IMR-90 (cell line): ENCODE measurements around the gene UACA. TPM values are rescaled to one million over a fixed set of nuclear protein-coding genes. Genes with fewer than 3 reads are reported as not detected.

Experiments used
- ATAC-seq: fragments of 200-7000 bp; cut with Tn5 transposase; 2 replicates; pipeline ENCODE4 v1.9.1; 2020; ENCODE audit warnings: low read depth, mild to moderate bottlenecking, moderate library complexity
- BruUV-seq: library from RNA; stranded (reverse); fragments of 400-500 nt; replicated peaks from 2 replicates; lab custom pipeline; 2021; lab: Mats Ljungman, UMichigan
- CTCF ChIA-PET: fragments of 300-600 bp; formaldehyde crosslinking; extraction: SDS; loops from one replicate; lab custom pipeline; 2021; ENCODE audit warnings: antibody characterized with exemption; lab: Yijun Ruan, JAX
- POLR2A ChIA-PET: fragments of 300-600 bp; sonication (Branson Sonifier 250); formaldehyde crosslinking; loops from one replicate; lab custom pipeline; 2022; ENCODE audit warnings: antibody characterized with exemption; ENCODE audit not compliant: unreplicated experiment; lab: Charles Lee
- DNase-seq: peaks from one replicate; pipeline ENCODE4 v3.0.0; 2013
- H2AFZ ChIP-seq: replicated peaks from 2 replicates; pipeline ENCODE3; 2013; ENCODE audit warnings: low read length, mild to moderate bottlenecking; ENCODE audit not compliant: poor library complexity
- H2AK5ac ChIP-seq: 2 replicates; pipeline ENCODE4 v1.6.1; 2013; ENCODE audit warnings: low read depth, low read length, inconsistent platforms
- H2AK9ac ChIP-seq: replicated peaks from 2 replicates; pipeline ENCODE3; 2013; ENCODE audit warnings: mild to moderate bottlenecking, low read depth, low read length, moderate library complexity; ENCODE audit not compliant: poor library complexity
- H2BK120ac ChIP-seq: 2 replicates; pipeline ENCODE4 v1.6.1; 2013; ENCODE audit warnings: low read depth, low read length, inconsistent platforms
- H2BK15ac ChIP-seq: 3 replicates; pipeline ENCODE4 v1.6.1; 2013; ENCODE audit warnings: low read depth, low read length, inconsistent platforms
- H2BK20ac ChIP-seq: 2 replicates; pipeline ENCODE4 v1.6.1; 2013; ENCODE audit warnings: low read depth, mild to moderate bottlenecking, inconsistent platforms, low read length, moderate library complexity
- H2BK5ac ChIP-seq: 2 replicates; pipeline ENCODE4 v1.6.1; 2013; ENCODE audit warnings: mild to moderate bottlenecking, low read depth, low read length, inconsistent platforms; ENCODE audit not compliant: poor library complexity, severe bottlenecking
- H3K14ac ChIP-seq: replicated peaks from 2 replicates; pipeline ENCODE4 v1.6.1; 2013; ENCODE audit warnings: low read depth, low read length, inconsistent platforms
- H3K18ac ChIP-seq: 2 replicates; pipeline ENCODE4 v1.6.1; 2013; ENCODE audit warnings: low read depth, low read length, control low read depth
- H3K23ac ChIP-seq: 2 replicates; pipeline ENCODE4 v1.6.1; 2013; ENCODE audit warnings: low read depth, low read length, inconsistent platforms
- H3K27ac ChIP-seq: 2 replicates; pipeline ENCODE4 v1.5.1; 2013; ENCODE audit warnings: mild to moderate bottlenecking, control low read depth, low read length; ENCODE audit not compliant: insufficient read depth
- H3K27me3 ChIP-seq: 2 replicates; pipeline ENCODE4 v1.6.1; 2013; ENCODE audit warnings: low read length; ENCODE audit not compliant: control insufficient read depth, insufficient read depth
- H3K36me3 ChIP-seq: 2 replicates; pipeline ENCODE4 v1.6.1; 2013; ENCODE audit warnings: low read length, mixed read lengths; ENCODE audit not compliant: control insufficient read depth, insufficient read depth
- H3K4ac ChIP-seq: 2 replicates; pipeline ENCODE4 v1.6.1; 2013; ENCODE audit warnings: low read depth, low read length, inconsistent platforms
- H3K4me1 ChIP-seq: 2 replicates; pipeline ENCODE4 v1.6.1; 2013; ENCODE audit warnings: low read length, mixed read lengths; ENCODE audit not compliant: control insufficient read depth, insufficient read depth
- H3K4me2 ChIP-seq: 2 replicates; pipeline ENCODE4 v1.6.1; 2013; ENCODE audit warnings: low read depth, mild to moderate bottlenecking, control low read depth, low read length, moderate library complexity
- H3K4me3 ChIP-seq: 2 replicates; pipeline ENCODE4 v1.5.1; 2013; ENCODE audit warnings: low read depth, mild to moderate bottlenecking, control low read depth, low read length, moderate library complexity; ENCODE audit not compliant: insufficient read depth
- H3K56ac ChIP-seq: 2 replicates; pipeline ENCODE4 v1.6.1; 2013; ENCODE audit warnings: low read length, inconsistent platforms; ENCODE audit not compliant: insufficient read depth; ENCODE audit errors: extremely low read depth
- H3K79me1 ChIP-seq, 2 experiments: 2 replicates each; pipeline ENCODE4 v1.6.1; 2013; ENCODE audit warnings: low read length in 2 of 2, inconsistent platforms in 1 of 2, low read depth in 1 of 2
- H3K9ac ChIP-seq: 2 replicates; pipeline ENCODE4 v1.6.1; 2013; ENCODE audit warnings: low read depth, low read length, control low read depth
- H3K9me1 ChIP-seq: 2 replicates; pipeline ENCODE4 v1.6.1; 2013; ENCODE audit warnings: low read length, inconsistent platforms; ENCODE audit not compliant: insufficient read depth
- H3K9me3 ChIP-seq: 2 replicates; pipeline ENCODE4 v1.6.1; 2013; ENCODE audit warnings: low read length; ENCODE audit not compliant: control insufficient read depth, insufficient read depth
- H4K20me1 ChIP-seq: 2 replicates; pipeline ENCODE4 v1.6.1; 2013; ENCODE audit warnings: low read length, inconsistent platforms; ENCODE audit not compliant: insufficient read depth
- H4K5ac ChIP-seq: 2 replicates; pipeline ENCODE4 v1.6.1; 2013; ENCODE audit warnings: mild to moderate bottlenecking, low read depth, low read length, control low read depth
- H4K8ac ChIP-seq, 2 experiments: 2 replicates each; pipeline ENCODE4 v1.6.1; 2013; ENCODE audit warnings: low read depth in 2 of 2, low read length in 2 of 2, control low read depth in 1 of 2, inconsistent platforms in 1 of 2
- H4K91ac ChIP-seq: 2 replicates; pipeline ENCODE4 v1.6.1; 2013; ENCODE audit warnings: low read depth, low read length, inconsistent platforms; ENCODE audit not compliant: insufficient read depth
- BHLHE40 ChIP-seq: fragments of 150-350 bp; IDR thresholded peaks from 2 replicates; pipeline ENCODE4 v1.6.1; 2016; ENCODE audit warnings: mild to moderate bottlenecking, low read depth, low read length
- CEBPB ChIP-seq: IDR thresholded peaks from 2 replicates; pipeline ENCODE4 v1.6.1; 2012; ENCODE audit warnings: low read depth, low read length, improper control_type of control experiment
- CHD1 ChIP-seq: IDR thresholded peaks from 2 replicates; pipeline ENCODE4 v1.6.1; 2012; ENCODE audit warnings: low read depth, low read length, improper control_type of control experiment
- CTCF ChIP-seq: conservative IDR thresholded peaks from 2 replicates; pipeline ENCODE4 v1.5.1; 2012; ENCODE audit warnings: mild to moderate bottlenecking, low read depth, low read length, improper control_type of control experiment
- ELK1 ChIP-seq: fragments of 150-350 bp; IDR thresholded peaks from 2 replicates; pipeline ENCODE4 v1.6.1; 2016; ENCODE audit warnings: low read depth, mild to moderate bottlenecking, low read length, moderate library complexity, borderline replicate concordance
- FOS ChIP-seq: fragments of 150-350 bp; IDR thresholded peaks from 2 replicates; pipeline ENCODE4 v1.6.1; 2016; ENCODE audit warnings: low read depth, low read length
- MAFK ChIP-seq: IDR thresholded peaks from 2 replicates; pipeline ENCODE4 v1.6.1; 2012; ENCODE audit warnings: low read depth, low read length, improper control_type of control experiment
- MAZ ChIP-seq: IDR thresholded peaks from 2 replicates; pipeline ENCODE4 v1.6.1; 2012; ENCODE audit warnings: low read depth, mild to moderate bottlenecking, low read length, improper control_type of control experiment, moderate library complexity, borderline replicate concordance
- MXI1 ChIP-seq: IDR thresholded peaks from 2 replicates; pipeline ENCODE4 v1.6.1; 2012; ENCODE audit warnings: low read depth, mild to moderate bottlenecking, low read length, moderate library complexity, borderline replicate concordance
- NFE2L2 ChIP-seq: fragments of 150-350 bp; IDR thresholded peaks from 2 replicates; pipeline ENCODE4 v1.6.1; 2016; ENCODE audit warnings: low read depth, mild to moderate bottlenecking, low read length
- POLR2A ChIP-seq: IDR thresholded peaks from 2 replicates; pipeline ENCODE4 v1.6.1; 2012; ENCODE audit warnings: mild to moderate bottlenecking, low read depth, low read length
- RAD21 ChIP-seq: IDR thresholded peaks from 2 replicates; pipeline ENCODE4 v1.6.1; 2012; ENCODE audit warnings: low read length, improper control_type of control experiment
- RCOR1 ChIP-seq: IDR thresholded peaks from 2 replicates; pipeline ENCODE4 v1.6.1; 2012; ENCODE audit warnings: mild to moderate bottlenecking, low read length, improper control_type of control experiment; ENCODE audit not compliant: insufficient replicate concordance
- RFX5 ChIP-seq: IDR thresholded peaks from 2 replicates; pipeline ENCODE4 v1.8.0; 2012; ENCODE audit warnings: low read depth, mild to moderate bottlenecking, low read length, moderate library complexity
- SMC3 ChIP-seq: fragments of 150-350 bp; IDR thresholded peaks from 2 replicates; pipeline ENCODE4 v1.6.1; 2016; ENCODE audit warnings: low read depth, mild to moderate bottlenecking, antibody characterized with exemption, low read length, moderate library complexity
- USF2 ChIP-seq: fragments of 150-350 bp; IDR thresholded peaks from 2 replicates; pipeline ENCODE4 v1.6.1; 2017; ENCODE audit warnings: mild to moderate bottlenecking, antibody characterized with exemption, low read length, low read depth
- WGBS, 2 experiments: methylation state at CpG; one replicate each; pipeline versions ENCODE4 v1.1.5 to v1.1.7; 2013; ENCODE audit warnings: missing lambda C conversion rate in 2 of 2; ENCODE audit not compliant: insufficient read length in 1 of 2; ENCODE audit errors: extremely low coverage in 2 of 2; 5-methylcytosine and 5-hydroxymethylcytosine counted together
- dilution Hi-C: fragments of 300-500 bp; cut with HindIII; formaldehyde crosslinking; loops from one replicate; pipeline ENCODE4 v1.14.3; 2018; ENCODE audit warnings: low sequenced_read_pairs; ENCODE audit not compliant: unreplicated experiment
- in situ Hi-C: fragments of 300-500 bp; cut with MboI; formaldehyde crosslinking; loops from 3 replicates; pipeline ENCODE4 v1.14.3; 2019; ENCODE audit warnings: low sequenced_read_pairs, inconsistent platforms, mixed read lengths
- intact Hi-C: fragments of 100-400 bp; cut with micrococcal nuclease; formaldehyde crosslinking; loops from 2 replicates; pipeline ENCODE4 v1.10.0; 2022
- polyA plus RNA-seq, 3 experiments: library from polyadenylated mRNA; depleted of rRNA; stranded (reverse); fragments of >200 nt; gene quantifications; 2 replicates each; pipeline ENCODE4 v1.2.3, GENCODE V29; 2012; ENCODE audit warnings: low replicate concordance in 1 of 3
- total RNA-seq: library from RNA; depleted of rRNA; stranded (reverse); fragments of >200 nt; gene quantifications from 2 replicates; pipeline ENCODE4 v1.2.3, GENCODE V29; 2012

The UACA gene
- total and polyA plus RNA-seq, 2 of the 4 experiments (the other 2 are of a cell fraction): 156 to 507 TPM

GRCh38 chr15:70707686-70708300 lies 55.6 kb downstream of the UACA start:
- H2AK9ac ChIP-seq: no peak overlapping the region
- no peak overlapping the region for H2BK5ac ChIP-seq
- DNase-seq (no peak), ATAC-seq (no peak)
- H2BK120ac ChIP-seq: no peak overlapping the region
- BruUV-seq: no TSS peak
- H4K5ac ChIP-seq: no peak overlapping the region
- no peak overlapping the region for H2BK20ac ChIP-seq
- peaks cover 20 to 70% of the 10 kb centered on the region in 2 experiments; a peak in 3 of 4 replicates for H3K79me1 ChIP-seq
- no peaks in the 10 kb centered on the region for H3K9me3 ChIP-seq
- H3K4ac ChIP-seq: no peak overlapping the region
- in situ Hi-C loops (no loop called here), dilution Hi-C loops (no loop called here), intact Hi-C loops (no loop called here)
- no peak overlapping the region for H3K14ac ChIP-seq
- no peak overlapping the region for H3K27ac ChIP-seq
- H4K8ac ChIP-seq: no peak overlapping the region
- no peak overlapping the region for H2AK5ac ChIP-seq
- peaks cover 63% of the 10 kb centered on the region for H4K20me1 ChIP-seq
- no peak overlapping the region for H3K4me3 ChIP-seq
- H2BK15ac ChIP-seq: no peak overlapping the region
- no peaks in the 10 kb centered on the region; the same call in 1 of the 2 replicates for H3K36me3 ChIP-seq
- H3K18ac ChIP-seq: no peak overlapping the region
- peaks cover 15% of the 10 kb centered on the region for H3K4me1 ChIP-seq
- H3K23ac ChIP-seq: no peak overlapping the region
- H3K27me3 ChIP-seq: no peaks in the 10 kb centered on the region
- TF ChIP-seq MXI1 (no peak), CHD1 (no peak), ELK1 (no peak), RFX5 (no peak), RAD21 (no peak), USF2 (no peak), MAZ (no peak), CTCF (no peak), POLR2A (no peak), CEBPB (no peak), SMC3 (no peak), NFE2L2 (no peak), MAFK (no peak), BHLHE40 (no peak), FOS (no peak), RCOR1 (no peak)
- no peak overlapping the region for H3K9ac ChIP-seq
- no peak overlapping the region for H3K4me2 ChIP-seq
- POLR2A ChIA-PET: no interaction called here
- no peak overlapping the region for H2AFZ ChIP-seq
- CTCF ChIA-PET: no interaction called here
- H3K9me1 ChIP-seq: peaks cover 13% of the 10 kb centered on the region
- H4K91ac ChIP-seq: no peak overlapping the region
- H3K56ac ChIP-seq: no peak overlapping the region
- no CpG with 5 or more reads among the region's 4 CpGs for WGBS, 2 experiments
